RWPE1 (cell line): ENCODE results near the gene CNDP1.

Experiments used
- CTCF ChIA-PET: fragments of 350-600 bp; sonication (Branson Sonifier 250); formaldehyde crosslinking; extraction: SDS; loops from one replicate; lab custom pipeline; 2021; lab: Yijun Ruan, JAX
- POLR2A ChIA-PET: fragments of 400-600 bp; formaldehyde crosslinking; extraction: SDS; loops from one replicate; lab custom pipeline; 2020; ENCODE audit warnings: antibody characterized with exemption; ENCODE audit not compliant: low non-redundant PET; lab: Yijun Ruan, JAX
- DNase-seq: peaks from one replicate; pipeline ENCODE4 v3.0.0; 2012; ENCODE audit warnings: low spot score
- H3K27ac ChIP-seq: fragments of 450-650 bp; 2 replicates; pipeline ENCODE4 v1.5.1; 2017
- TF ChIP-seq, protein P1 (sequence below): fragments of 450-650 bp; conservative IDR thresholded peaks from 2 replicates; pipeline ENCODE4 v1.5.1; 2017; ENCODE audit warnings: low read depth, mild to moderate bottlenecking

The CNDP1 gene

DNA sequence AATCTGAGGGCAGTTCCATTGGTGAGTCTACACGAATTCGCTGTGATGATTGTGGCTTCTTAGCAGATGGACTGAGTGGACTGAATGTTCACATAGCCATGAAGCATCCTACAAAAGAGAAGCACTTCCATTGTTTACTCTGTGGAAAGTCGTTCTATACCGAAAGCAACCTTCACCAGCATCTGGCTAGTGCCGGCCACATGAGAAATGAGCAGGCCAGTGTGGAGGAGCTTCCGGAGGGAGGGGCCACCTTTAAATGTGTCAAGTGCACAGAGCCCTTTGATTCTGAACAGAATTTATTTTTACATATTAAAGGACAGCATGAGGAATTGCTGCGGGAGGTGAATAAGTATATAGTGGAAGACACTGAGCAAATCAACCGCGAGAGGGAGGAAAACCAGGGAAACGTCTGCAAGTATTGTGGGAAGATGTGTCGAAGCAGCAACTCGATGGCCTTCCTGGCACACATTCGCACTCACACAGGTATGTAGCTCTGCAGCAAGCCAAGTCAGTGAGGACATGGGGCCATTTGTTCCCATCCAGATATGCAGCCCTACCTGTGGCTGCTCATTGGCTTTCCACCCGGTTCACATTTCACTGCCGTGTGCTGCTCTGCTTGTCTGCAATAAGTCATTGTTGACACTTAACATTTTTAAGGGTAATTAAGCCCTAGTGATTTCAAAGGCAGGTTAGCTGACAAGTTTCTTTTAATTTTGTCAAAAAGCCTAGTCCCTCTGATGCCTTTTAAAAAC lies 101.1 kb downstream of the CNDP1 start:
- ChIA-PET CTCF (no interaction called here), POLR2A (no interaction called here)
- DNase-seq: no peak
- H3K27ac ChIP-seq: no peak overlapping the region
- TF ChIP-seq, protein P1, sequence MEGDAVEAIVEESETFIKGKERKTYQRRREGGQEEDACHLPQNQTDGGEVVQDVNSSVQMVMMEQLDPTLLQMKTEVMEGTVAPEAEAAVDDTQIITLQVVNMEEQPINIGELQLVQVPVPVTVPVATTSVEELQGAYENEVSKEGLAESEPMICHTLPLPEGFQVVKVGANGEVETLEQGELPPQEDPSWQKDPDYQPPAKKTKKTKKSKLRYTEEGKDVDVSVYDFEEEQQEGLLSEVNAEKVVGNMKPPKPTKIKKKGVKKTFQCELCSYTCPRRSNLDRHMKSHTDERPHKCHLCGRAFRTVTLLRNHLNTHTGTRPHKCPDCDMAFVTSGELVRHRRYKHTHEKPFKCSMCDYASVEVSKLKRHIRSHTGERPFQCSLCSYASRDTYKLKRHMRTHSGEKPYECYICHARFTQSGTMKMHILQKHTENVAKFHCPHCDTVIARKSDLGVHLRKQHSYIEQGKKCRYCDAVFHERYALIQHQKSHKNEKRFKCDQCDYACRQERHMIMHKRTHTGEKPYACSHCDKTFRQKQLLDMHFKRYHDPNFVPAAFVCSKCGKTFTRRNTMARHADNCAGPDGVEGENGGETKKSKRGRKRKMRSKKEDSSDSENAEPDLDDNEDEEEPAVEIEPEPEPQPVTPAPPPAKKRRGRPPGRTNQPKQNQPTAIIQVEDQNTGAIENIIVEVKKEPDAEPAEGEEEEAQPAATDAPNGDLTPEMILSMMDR: no peak
